AG04450 (cell line): Measurements from ENCODE around the gene MCM3AP. TPM values are rescaled to one million over a fixed set of nuclear protein-coding genes. Genes with fewer than 3 reads are reported as not detected.
"Not testable (repeated sequence)": the region's sequence is repeated elsewhere in the genome, so short reads cannot be mapped to it uniquely, and the experiment has no call there.

Source experiments
- CTCF ChIA-PET: fragments of 300-600, 350-600 bp; formaldehyde crosslinking; extraction: SDS; loops from one replicate; lab custom pipeline; 2022; ENCODE audit warnings: antibody characterized with exemption, inconsistent platforms; lab: Charles Lee
- POLR2A ChIA-PET: fragments of 350-600 bp; formaldehyde crosslinking; extraction: SDS; loops from one replicate; lab custom pipeline; 2021; ENCODE audit warnings: antibody characterized with exemption, inconsistent platforms; lab: Yijun Ruan, JAX
- DNase-seq: peaks from one replicate; pipeline ENCODE4 v3.0.0-alpha.2; 2011; ENCODE audit warnings: low read depth, low spot score
- H3K27ac ChIP-seq: one replicate; pipeline ENCODE4 v1.5.1; 2012; ENCODE audit warnings: low read depth, low read length, control low read depth
- H3K27me3 ChIP-seq: one replicate; pipeline ENCODE4 v1.6.0; 2012; ENCODE audit warnings: low read length; ENCODE audit not compliant: control insufficient read depth, insufficient read depth
- H3K4me3 ChIP-seq: 2 replicates; pipeline ENCODE4 v1.5.1; 2011; ENCODE audit warnings: mild to moderate bottlenecking, low read depth, low read length, control low read depth
- H3K9me3 ChIP-seq: 2 replicates; pipeline ENCODE4 v1.5.1; 2012; ENCODE audit warnings: low read length; ENCODE audit not compliant: control insufficient read depth, insufficient read depth
- CTCF ChIP-seq: IDR thresholded peaks from 2 replicates; pipeline ENCODE4 v1.5.1; 2011; ENCODE audit warnings: low read depth, low read length, control low read depth, inconsistent platforms
- polyA plus RNA-seq: library from polyadenylated mRNA; depleted of rRNA; stranded (reverse); fragments of >200 nt; gene quantifications from 2 replicates; pipeline ENCODE4 v1.2.3, GENCODE V29; 2011

MCM3AP gene
- polyA plus RNA-seq, 1 experiment: 43.7 TPM

GRCh38 chr21:46205766-46206162 lies 79.6 kb downstream of the MCM3AP start:
- ChIA-PET CTCF (no interaction called here), POLR2A (no interaction called here)
- Histone ChIP-seq H3K27ac (no peak overlapping the region), H3K4me3 (no peak overlapping the region), H3K27me3 (no peaks in the 10 kb centered on the region), H3K9me3 (no peaks in the 10 kb centered on the region; the same call in 1 of the 2 replicates)
- no peak for DNase-seq
- no peak for TF ChIP-seq CTCF

- POLR2A ChIA-PET: no interaction called here
- no peak for TF ChIP-seq CTCF
- no peak overlapping the region for H3K4me3 ChIP-seq
- CTCF ChIA-PET: no interaction called here
- no peaks in the 10 kb centered on the region for H3K9me3 ChIP-seq
- H3K27me3 ChIP-seq: no peaks in the 10 kb centered on the region
- DNase-seq: no peak
- no peak overlapping the region for H3K27ac ChIP-seq
Observed at GRCh38 chr21:46205166-46205565, 80.2 kb downstream of the MCM3AP start.

- no peaks in the 10 kb centered on the region for H3K9me3 ChIP-seq
- no peak overlapping the region for H3K27ac ChIP-seq
- no peak overlapping the region for H3K4me3 ChIP-seq
- no peak for TF ChIP-seq CTCF
- ChIA-PET CTCF (interaction anchor here (0.8 kb wide), 1 partner anchor 60 kb away, joined by 3 read pairs; no protein-coding TSS in a partner anchor), POLR2A (no interaction called here)
- no peak for DNase-seq
- H3K27me3 ChIP-seq: no peaks in the 10 kb centered on the region
Observed at GRCh38 chr21:46203203-46203600, 82.2 kb downstream of the MCM3AP start.

- Histone ChIP-seq H3K27ac (no peak overlapping the region), H3K27me3 (no peaks in the 10 kb centered on the region), H3K4me3 (no peak overlapping the region), H3K9me3 (no peaks in the 10 kb centered on the region)
- TF ChIP-seq CTCF: no peak
- POLR2A ChIA-PET: no interaction called here
- CTCF ChIA-PET: interaction anchor here (0.8 to 1.1 kb wide), 2 partner anchors 59 kb away, joined by 3 read pairs; no protein-coding TSS in a partner anchor
- no peak for DNase-seq
Observed at GRCh38 chr21:46202592-46203202, 82.7 kb downstream of the MCM3AP start.

- H3K9me3 ChIP-seq, DNase-seq, H3K4me3 ChIP-seq, POLR2A ChIA-PET, H3K27ac ChIP-seq, H3K27me3 ChIP-seq: not testable (repeated sequence)
- CTCF ChIA-PET: interaction anchor here (1.1 to 1.3 kb wide), 2 partner anchors 58 kb away, joined by 3 read pairs; no protein-coding TSS in a partner anchor
Observed at GRCh38 chr21:46200877-46201803, 84.3 kb downstream of the MCM3AP start.
